Neural progenitor cell (in vitro differentiated cells): ENCODE measurements around the gene MRPS6. TPM values are rescaled to one million over a fixed set of nuclear protein-coding genes. Genes with fewer than 3 reads are reported as not detected.
A peak's percentile ranks its signal among the peaks of the same experiment; 100 is the strongest.

Source experiments
- DNase-seq: peaks from one replicate; pipeline ENCODE4 v3.0.0-alpha.2; 2016; ENCODE audit warnings: low spot score
- H2AFZ ChIP-seq: fragments of 200-600 bp; sonication (generic); replicated peaks from 2 replicates; pipeline ENCODE4 v1.6.1; 2016; ENCODE audit warnings: antibody characterized with exemption
- H3F3A ChIP-seq: fragments of 200-600 bp; sonication (generic); 2 replicates; pipeline ENCODE4 v1.6.1; 2016; ENCODE audit warnings: antibody characterized with exemption, low read depth
- H3K27ac ChIP-seq: fragments of 200-600 bp; sonication (generic); 2 replicates; pipeline ENCODE4 v1.5.1; 2016; ENCODE audit warnings: mild to moderate bottlenecking
- H3K27me3 ChIP-seq: fragments of 200-600 bp; sonication (generic); 2 replicates; pipeline ENCODE4 v1.6.1; 2016; ENCODE audit warnings: mild to moderate bottlenecking, moderate library complexity
- H3K36me3 ChIP-seq: fragments of 200-600 bp; sonication (generic); 2 replicates; pipeline ENCODE4 v1.5.1; 2016
- H3K4me1 ChIP-seq: fragments of 200-600 bp; sonication (generic); 2 replicates; pipeline ENCODE4 v1.6.1; 2016; ENCODE audit warnings: mixed run types
- H3K4me2 ChIP-seq: fragments of 200-600 bp; sonication (generic); 2 replicates; pipeline ENCODE4 v1.6.1; 2016
- H3K4me3 ChIP-seq: fragments of 200-600 bp; sonication (generic); 2 replicates; pipeline ENCODE4 v1.5.1; 2016
- H3K79me2 ChIP-seq: fragments of 200-600 bp; sonication (generic); 2 replicates; pipeline ENCODE4 v1.6.1; 2016; ENCODE audit warnings: low read depth
- H3K9ac ChIP-seq: fragments of 200-600 bp; sonication (generic); 2 replicates; pipeline ENCODE4 v1.6.1; 2016
- H3K9me3 ChIP-seq: fragments of 200-600 bp; sonication (generic); 2 replicates; pipeline ENCODE4 v1.5.1; 2016; ENCODE audit warnings: low read depth
- H4K20me1 ChIP-seq: fragments of 200-600 bp; sonication (generic); 2 replicates; pipeline ENCODE4 v1.6.1; 2016; ENCODE audit warnings: low read depth
- H3K27ac Mint-ChIP-seq: 3 replicates; pipeline ENCODE4 v1.8.0; 2021; ENCODE audit warnings: mixed read lengths
- H3K27me3 Mint-ChIP-seq: 2 replicates; pipeline ENCODE4 v1.8.0; 2022; ENCODE audit warnings: low read depth, mild to moderate bottlenecking, inconsistent platforms, moderate library complexity, mixed read lengths; ENCODE audit not compliant: insufficient read depth
- H3K36me3 Mint-ChIP-seq: 3 replicates; pipeline ENCODE4 v1.8.0; 2021; ENCODE audit warnings: mixed read lengths
- H3K4me1 Mint-ChIP-seq: 3 replicates; pipeline ENCODE4 v1.8.0; 2021; ENCODE audit warnings: mixed read lengths
- H3K4me3 Mint-ChIP-seq: 3 replicates; pipeline ENCODE4 v1.8.0; 2021; ENCODE audit warnings: mild to moderate bottlenecking, moderate library complexity, mixed read lengths
- H3K9me3 Mint-ChIP-seq: 3 replicates; pipeline ENCODE4 v1.8.0; 2020; ENCODE audit warnings: mixed read lengths
- CTCF ChIP-seq: fragments of 200-600 bp; sonication (generic); IDR thresholded peaks from 2 replicates; pipeline ENCODE4 v1.5.1; 2017; ENCODE audit warnings: antibody characterized with exemption, mild to moderate bottlenecking
- EZH2 ChIP-seq: fragments of 200-600 bp; sonication (generic); IDR thresholded peaks from 2 replicates; pipeline ENCODE4 v1.6.1; 2017; ENCODE audit warnings: antibody characterized with exemption, mild to moderate bottlenecking, moderate library complexity
- EZH2phosphoT487 ChIP-seq: fragments of 200-600 bp; sonication (generic); IDR thresholded peaks from 2 replicates; pipeline ENCODE4 v1.6.1; 2017; ENCODE audit warnings: antibody characterized with exemption
- total RNA-seq: library from RNA; depleted of rRNA; stranded (reverse); fragments of >200 nt; gene quantifications from 2 replicates; pipeline ENCODE4 v1.2.3, GENCODE V29; 2015; ENCODE audit warnings: low replicate concordance

Gene MRPS6
- total RNA-seq, 1 donor from 2014 or later = 108 TPM

- Histone ChIP-seq H3K4me2 (no peak overlapping the region), H3K9ac (no peak overlapping the region), H3K4me1 (peaks cover 51% of the 10 kb centered on the region), H2AFZ (no peak overlapping the region), H4K20me1 (peaks cover 96% of the 10 kb centered on the region), H3K27me3 (no peaks in the 10 kb centered on the region), H3K4me3 (no peak overlapping the region), H3K27ac (no peak overlapping the region), H3F3A (peaks cover 5% of the 10 kb centered on the region), H3K79me2 (peaks cover 100% of the 10 kb centered on the region), H3K36me3 (no peaks in the 10 kb centered on the region), H3K9me3 (no peaks in the 10 kb centered on the region)
- Mint-ChIP-seq H3K4me3 (no peak overlapping the region), H3K27me3 (peaks cover 2% of the 10 kb centered on the region), H3K36me3 (peaks cover 75% of the 10 kb centered on the region), H3K4me1 (peaks cover 9% of the 10 kb centered on the region), H3K9me3 (peaks cover 22% of the 10 kb centered on the region), H3K27ac (no peak overlapping the region)
- DNase-seq = no peak
- TF ChIP-seq EZH2phosphoT487 (no peak), CTCF (no peak), EZH2 (no peak)
Measured at GRCh38 chr21:34105947-34106541, 32.7 kb downstream of the MRPS6 start.

- Histone ChIP-seq H3K79me2 (peaks cover 100% of the 10 kb centered on the region), H3K27me3 (no peaks in the 10 kb centered on the region), H3K9ac (no peak overlapping the region), H4K20me1 (peaks cover 93% of the 10 kb centered on the region), H3K4me2 (no peak overlapping the region), H3K36me3 (peaks cover 2% of the 10 kb centered on the region), H3K4me1 (peaks cover 39% of the 10 kb centered on the region), H3K9me3 (no peaks in the 10 kb centered on the region), H2AFZ (no peak overlapping the region), H3K4me3 (no peak overlapping the region), H3F3A (peaks cover 4% of the 10 kb centered on the region), H3K27ac (no peak overlapping the region)
- TF ChIP-seq EZH2 (no peak), CTCF (no peak), EZH2phosphoT487 (no peak)
- Mint-ChIP-seq H3K4me3 (no peak overlapping the region), H3K27me3 (peaks cover 2% of the 10 kb centered on the region), H3K27ac (no peak overlapping the region), H3K9me3 (peaks cover 22% of the 10 kb centered on the region), H3K36me3 (peaks cover 74% of the 10 kb centered on the region), H3K4me1 (peaks cover 11% of the 10 kb centered on the region)
- no peak for DNase-seq
Measured at GRCh38 chr21:34107606-34108005, 34.2 kb downstream of the MRPS6 start.

DNA sequence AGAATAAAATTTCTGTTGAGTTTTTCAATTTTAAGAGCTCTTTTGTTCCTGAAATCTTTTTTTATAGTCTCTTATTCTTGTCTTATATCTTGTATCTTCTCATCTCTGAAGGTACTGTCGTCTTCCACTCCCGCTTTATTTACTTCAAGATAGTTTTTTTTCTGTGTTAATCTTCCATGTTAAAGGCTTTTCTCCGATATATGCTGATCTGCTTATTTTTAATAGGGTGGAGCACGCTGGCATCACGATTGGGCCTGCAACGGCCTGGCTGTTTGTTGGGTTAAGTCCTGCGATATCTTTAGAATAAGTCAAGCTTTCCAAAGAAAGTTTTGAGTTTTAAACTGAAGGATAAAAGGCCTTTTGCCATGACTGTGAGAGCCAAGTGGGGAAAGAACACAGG lies 35.7 kb downstream of the MRPS6 start:
- peak overlapping the region; percentile 5 for H3K27ac ChIP-seq
- H3K79me2 ChIP-seq = peaks cover 100% of the 10 kb centered on the region
- peaks cover 3% of the 10 kb centered on the region for H3K27me3 Mint-ChIP-seq

DNA sequence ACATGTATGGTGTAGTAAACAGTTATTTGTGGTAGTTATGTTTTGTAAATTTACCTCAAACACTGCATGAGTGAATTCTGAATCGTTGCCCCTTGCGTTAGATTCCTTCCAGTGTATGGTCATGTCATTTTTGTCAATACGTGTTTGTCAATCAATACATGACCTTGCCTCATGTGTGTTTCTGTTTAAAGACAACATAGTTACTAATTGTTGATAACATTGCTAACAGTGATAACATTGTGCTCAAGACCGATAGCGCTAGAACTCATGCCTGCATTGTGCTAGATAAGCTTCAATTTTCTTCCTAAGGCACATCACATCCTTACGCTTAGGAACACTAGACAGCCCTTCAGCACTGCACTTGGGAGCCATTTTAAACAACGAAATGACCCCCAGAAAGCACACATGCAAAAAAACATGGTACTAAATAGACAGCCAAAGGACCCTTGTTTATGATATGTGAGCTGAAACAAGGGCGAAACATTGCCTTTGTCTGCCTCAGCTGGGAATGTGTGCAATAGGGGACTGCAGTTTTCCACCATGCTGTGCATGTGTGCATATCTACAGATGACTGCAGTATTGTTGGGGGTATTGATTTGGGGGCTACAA lies 37.3 kb downstream of the MRPS6 start:
- TF ChIP-seq EZH2phosphoT487 (no peak), CTCF (no peak), EZH2 (no peak)
- Histone ChIP-seq H3K4me2 (no peak overlapping the region), H3K9me3 (no peaks in the 10 kb centered on the region)

More for the DNA sequence above, 35.7 kb downstream of the MRPS6 start:
- Histone ChIP-seq H3K4me2 (peak overlapping the region; percentile 2), H3F3A (peaks cover 6% of the 10 kb centered on the region), H3K27me3 (no peaks in the 10 kb centered on the region), H3K36me3 (peaks cover 4% of the 10 kb centered on the region), H3K9ac (no peak overlapping the region), H3K4me1 (peaks cover 44% of the 10 kb centered on the region), H3K9me3 (no peaks in the 10 kb centered on the region), H2AFZ (no peak overlapping the region), H4K20me1 (peaks cover 93% of the 10 kb centered on the region), H3K4me3 (no peak overlapping the region)
- peaks cover 23% of the 10 kb centered on the region for H3K9me3 Mint-ChIP-seq
- DNase-seq = no peak
- no peak overlapping the region for H3K4me3 Mint-ChIP-seq
- H3K36me3 Mint-ChIP-seq = peaks cover 69% of the 10 kb centered on the region
- peaks cover 24% of the 10 kb centered on the region for H3K4me1 Mint-ChIP-seq
- H3K27ac Mint-ChIP-seq = no peak overlapping the region
- TF ChIP-seq EZH2phosphoT487 = no peak

More for the DNA sequence above, 37.3 kb downstream of the MRPS6 start:
- peaks cover 55% of the 10 kb centered on the region for H3K4me1 ChIP-seq
- no peak overlapping the region for H3K9ac ChIP-seq
- H2AFZ ChIP-seq = no peak overlapping the region
- H4K20me1 ChIP-seq = peaks cover 80% of the 10 kb centered on the region
- DNase-seq = no peak
- peaks cover 68% of the 10 kb centered on the region for H3K36me3 Mint-ChIP-seq
- peaks cover 6% of the 10 kb centered on the region for H3F3A ChIP-seq
- H3K4me3 Mint-ChIP-seq = no peak overlapping the region
- peaks cover 4% of the 10 kb centered on the region for H3K27me3 Mint-ChIP-seq
- H3K4me3 ChIP-seq = no peak overlapping the region
- H3K4me1 Mint-ChIP-seq = peaks cover 34% of the 10 kb centered on the region
- no peaks in the 10 kb centered on the region for H3K27me3 ChIP-seq
- peaks cover 100% of the 10 kb centered on the region for H3K79me2 ChIP-seq
- peaks cover 4% of the 10 kb centered on the region for H3K36me3 ChIP-seq
- no peak overlapping the region for H3K27ac ChIP-seq
- H3K27ac Mint-ChIP-seq = no peak overlapping the region
- H3K9me3 Mint-ChIP-seq = peaks cover 25% of the 10 kb centered on the region
